Hematopoietic multipotent progenitor cell treated with erythropoietin and hydrocortisone succinate and interleukin-3 and kit ligand, for 6 days (in vitro differentiated cells): ENCODE data around the gene CCL5.
"Not testable (repeated sequence)": the region's sequence is repeated elsewhere in the genome, so short reads cannot be mapped to it uniquely, and the experiment has no call there.

ENCODE experiments used
- DNase-seq: peaks from one replicate; pipeline ENCODE4 v3.0.0-alpha.2; 2015

Gene CCL5

DNA sequence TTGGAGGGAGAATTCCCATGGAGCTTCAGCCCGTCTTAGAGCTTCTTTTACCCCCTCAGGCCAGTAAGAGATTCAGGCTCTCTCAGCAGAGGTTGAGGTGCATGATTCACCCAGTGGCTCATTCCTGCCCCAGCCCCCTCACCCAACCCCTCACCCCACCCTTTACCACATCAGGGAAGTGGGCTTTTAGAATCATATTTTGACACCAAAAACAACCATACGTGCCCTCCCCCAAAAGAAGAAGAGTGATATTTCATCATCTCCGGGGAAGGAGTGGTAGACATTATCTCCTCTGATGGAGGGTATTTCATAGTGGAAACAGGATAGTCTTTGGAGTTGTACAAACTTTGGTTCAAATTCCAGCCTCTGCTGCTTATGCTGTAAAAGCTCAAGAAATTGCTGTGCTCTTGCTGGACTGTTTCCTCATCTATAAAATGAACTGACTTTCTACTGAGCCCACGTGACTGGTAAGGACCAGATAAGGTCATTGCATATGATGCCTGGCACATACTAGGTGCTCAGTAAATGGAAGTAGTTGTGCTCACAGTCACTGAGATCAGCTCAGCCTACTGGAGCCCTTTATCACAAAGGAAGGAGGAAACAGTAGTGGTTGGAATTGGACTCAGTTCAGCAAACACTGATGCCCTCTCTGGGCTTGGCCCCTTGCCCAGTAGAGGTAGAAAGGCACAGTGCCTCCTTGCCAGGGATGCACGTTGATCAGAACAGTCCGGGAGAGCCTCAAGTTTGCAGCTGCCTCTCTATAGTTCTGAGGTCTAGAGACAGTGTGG, 18.3 kb upstream of the CCL5 start:
- DNase-seq, result peak; percentile 86

DNA sequence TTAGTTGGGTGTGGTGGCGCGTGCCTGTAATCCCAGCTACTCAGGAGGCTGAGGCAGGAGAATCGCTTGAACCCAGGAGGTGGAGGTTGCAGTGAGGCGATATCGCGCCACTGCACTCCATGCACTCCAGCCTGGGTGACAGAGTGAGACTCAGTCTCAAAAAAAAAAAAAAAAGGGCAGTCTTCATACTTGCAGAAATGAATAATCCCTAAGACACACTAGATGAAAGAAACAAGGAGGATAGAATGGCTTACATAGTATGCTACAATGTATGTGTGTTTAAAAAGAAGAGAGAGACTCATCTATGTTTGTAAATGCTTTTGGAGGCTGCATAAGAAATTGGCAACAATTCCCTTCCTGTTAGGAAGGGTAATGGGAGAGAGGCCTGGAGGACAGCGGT, 17.6 kb upstream of the CCL5 start:
- DNase-seq, result not testable (repeated sequence)

DNA sequence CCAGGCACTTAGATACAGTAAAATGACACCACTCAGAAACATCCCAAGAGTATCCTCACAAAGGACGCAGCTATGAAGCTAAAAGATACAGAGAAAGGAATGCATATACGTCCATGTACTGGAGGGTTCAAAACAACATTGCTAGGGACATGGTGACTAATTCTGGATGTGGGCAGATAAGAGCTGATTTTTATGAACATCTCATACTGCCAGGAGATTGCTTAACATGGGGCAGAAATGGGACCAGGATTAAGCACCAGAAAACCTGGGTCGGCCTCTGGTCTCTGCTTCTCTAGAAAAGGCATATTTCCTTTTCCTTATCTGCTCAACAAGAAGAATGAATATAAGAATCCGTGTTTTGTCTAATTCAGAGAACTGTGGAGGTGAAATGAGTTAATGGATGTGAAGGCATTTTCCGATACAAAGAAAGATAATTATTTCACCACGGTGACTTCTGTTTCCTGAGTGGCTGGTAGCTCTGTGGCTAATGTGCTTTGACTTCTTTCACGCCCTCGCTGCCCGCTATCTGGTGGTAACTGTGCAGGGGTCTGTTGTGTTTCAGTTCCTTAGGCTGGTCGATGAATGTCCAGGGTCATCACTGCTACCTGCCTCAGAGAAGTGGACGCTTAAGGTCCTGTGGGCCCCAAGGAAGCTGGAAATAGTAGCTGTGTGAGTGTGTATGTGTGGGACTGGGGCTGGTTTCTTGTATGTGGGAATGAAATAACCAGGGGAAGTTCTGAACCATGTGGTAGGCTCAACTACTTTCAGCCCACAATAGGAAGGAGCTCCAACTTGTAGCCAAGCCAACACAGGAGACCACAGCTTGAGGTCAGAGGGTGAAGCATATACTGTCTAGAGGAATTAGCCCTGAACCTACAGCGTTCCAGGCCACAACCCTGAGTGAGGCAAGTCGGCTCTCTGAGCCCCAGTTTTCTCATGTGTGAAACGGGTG, 15.8 kb upstream of the CCL5 start:
- peak; percentile 79 for DNase-seq

DNA sequence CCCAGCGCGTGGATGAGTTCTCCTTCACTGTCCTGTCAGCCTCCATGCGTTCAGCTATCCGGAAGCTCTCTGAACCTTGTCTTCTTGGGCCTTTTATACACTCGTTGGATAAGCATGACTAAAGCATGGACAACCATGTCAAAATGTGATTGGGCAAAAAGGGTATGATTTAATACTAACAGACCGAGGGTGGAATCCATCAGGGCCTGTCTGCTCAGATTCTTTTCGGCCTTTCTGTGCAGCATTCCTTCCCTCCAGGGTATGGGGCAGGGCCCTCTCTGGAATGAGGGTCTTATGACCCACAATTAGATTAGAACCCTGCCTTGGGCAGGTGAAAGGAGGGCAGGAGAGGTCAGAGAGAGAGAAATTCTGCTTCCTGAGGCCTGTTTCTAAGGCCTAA, 14.0 kb upstream of the CCL5 start:
- no peak for DNase-seq

DNA sequence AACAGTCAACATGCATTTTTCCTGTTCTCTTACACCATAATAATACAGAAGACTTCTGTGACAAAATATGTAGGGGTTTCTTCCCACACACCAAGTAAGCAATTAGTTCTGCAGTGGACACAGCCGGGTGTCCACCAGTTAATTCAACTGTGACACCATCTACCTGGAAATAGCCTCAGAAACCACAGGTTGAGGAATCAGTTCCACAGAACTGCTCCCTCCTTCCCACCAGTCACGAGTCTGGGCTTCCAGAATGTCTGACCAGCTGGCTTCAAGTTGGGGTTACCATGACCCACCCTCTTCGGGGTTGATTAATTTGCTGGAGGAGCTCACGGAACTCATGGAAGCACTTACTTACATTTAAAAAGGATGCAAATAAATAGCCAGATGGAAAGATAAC, 13.6 kb upstream of the CCL5 start:
- DNase-seq, result no peak

DNA sequence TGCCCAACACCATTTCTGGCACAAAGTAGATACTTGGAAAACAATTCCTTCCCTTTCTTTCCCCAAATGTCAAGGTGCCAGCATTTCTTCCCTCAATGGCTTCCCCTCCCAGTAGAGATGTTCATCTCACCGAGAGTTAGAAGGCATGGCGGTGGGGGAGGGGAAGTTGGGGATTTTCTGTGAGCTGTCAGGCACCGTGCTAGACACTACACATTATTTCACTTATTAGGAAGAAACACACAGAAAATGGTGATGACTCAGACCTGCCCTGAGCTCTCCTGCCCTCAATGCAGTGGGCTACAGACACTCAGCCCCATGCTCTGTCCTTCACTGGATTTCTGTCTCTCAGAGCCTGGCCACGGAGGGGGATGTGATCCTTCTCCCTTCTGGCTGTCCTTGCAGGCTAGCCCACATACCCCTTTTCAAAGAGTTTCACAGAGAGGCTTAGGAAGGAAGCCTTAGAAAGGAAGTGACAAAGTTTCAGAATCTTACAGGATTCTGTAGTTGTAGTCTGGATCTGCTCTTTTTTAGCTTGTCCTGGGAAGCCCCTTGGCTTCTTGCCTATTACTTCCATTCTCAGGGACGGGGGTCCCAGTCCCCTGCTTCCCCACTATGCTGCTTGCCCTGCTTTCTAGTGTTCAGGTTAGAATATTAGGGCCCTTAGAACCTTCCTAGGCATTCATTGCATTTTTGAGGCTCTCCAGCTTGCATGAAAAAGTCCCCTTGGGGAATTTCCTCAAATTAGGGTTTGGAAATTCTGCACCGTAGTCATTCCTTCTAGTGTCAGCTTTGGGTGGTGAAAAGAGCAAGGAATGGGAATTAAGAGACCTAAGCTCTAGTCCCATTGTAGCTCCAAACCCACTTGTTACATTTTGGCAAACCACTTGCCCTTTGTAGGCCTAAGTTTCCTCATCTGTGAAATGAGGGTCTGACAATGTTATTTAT, 12.2 kb upstream of the CCL5 start:
- no peak for DNase-seq

DNA sequence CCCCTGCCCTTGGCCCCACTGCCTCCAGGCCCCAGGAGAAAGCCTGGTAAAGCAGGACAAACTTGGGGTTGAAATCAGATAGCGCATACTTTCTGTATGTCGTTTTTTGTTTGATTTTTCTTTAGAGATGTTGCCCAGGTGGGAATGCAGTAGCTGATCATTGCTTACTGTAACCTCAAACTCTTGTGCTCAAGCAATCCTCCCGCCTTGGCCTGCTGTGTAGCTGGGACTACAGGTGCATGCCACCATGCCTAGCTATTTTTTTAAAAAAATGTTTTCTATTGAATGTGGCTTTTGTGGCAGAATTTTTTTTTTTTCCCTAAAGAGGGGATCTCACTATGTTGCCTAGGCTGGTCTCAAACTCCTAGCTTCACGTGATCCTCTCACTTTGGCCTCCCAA, 11.1 kb upstream of the CCL5 start:
- no peak for DNase-seq

DNA sequence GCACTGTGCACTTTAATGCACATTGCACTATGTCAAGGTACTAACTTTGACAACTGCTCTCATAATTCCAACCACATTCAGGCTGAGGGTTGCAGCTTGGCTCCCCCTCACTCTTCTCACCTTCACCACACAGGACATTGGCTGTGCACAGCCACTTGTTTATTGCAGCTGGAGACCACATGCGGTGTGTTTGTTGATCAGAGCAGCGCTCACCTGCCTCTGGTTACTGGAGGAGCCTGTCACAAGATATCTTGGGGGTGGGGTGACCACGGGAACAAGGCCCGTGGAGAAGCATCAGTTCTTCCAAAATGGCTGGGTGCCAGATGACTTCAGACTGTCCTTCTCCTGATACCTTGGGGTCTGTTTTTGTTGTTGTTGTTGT, 10.6 kb upstream of the CCL5 start:
- no peak for DNase-seq

DNA sequence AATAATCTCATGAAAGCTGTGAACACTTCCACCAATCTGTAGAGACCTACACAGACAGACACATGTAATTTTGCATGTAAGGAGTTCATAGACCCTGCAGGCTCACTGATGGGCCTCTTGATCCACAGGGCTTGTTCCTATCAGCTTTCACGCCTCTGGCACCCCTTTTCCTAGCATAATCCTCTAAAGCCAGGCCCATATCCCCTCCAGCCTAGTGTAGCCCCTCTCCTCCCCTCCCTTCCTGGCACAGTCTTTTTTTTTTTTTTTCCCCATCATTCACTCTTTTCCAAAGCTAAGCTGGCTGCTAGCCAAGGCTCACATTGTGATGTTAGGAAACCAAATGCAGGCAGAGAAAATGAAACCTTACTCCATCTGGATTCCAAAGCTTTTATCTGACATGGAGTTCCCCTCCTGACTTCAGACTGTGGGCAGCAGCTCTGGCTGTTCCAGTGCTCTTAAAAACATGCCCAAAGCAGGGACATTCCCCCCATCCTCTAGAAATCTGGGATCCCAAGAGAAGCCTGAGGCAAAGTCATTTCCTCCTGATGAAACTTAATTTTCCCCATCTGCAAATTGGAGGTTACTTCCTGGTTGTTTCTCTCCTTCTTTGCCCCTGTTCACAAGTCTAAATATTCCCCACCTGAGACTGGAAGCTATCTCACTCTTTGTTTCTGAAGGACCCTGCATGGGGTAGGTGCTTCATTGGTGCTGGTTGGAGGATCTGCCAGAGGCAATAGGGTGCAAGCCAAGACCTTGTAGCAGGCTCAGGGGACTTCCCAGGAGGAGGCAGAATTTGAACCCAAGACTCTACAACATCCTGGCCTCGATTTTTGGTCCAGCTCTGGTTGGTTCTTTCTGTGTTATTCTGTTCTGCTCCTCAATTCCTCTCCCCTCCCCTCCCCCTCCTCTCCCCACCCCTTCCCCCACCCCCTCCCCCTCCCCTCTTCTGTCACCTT, 9.9 kb upstream of the CCL5 start:
- no peak for DNase-seq

DNA sequence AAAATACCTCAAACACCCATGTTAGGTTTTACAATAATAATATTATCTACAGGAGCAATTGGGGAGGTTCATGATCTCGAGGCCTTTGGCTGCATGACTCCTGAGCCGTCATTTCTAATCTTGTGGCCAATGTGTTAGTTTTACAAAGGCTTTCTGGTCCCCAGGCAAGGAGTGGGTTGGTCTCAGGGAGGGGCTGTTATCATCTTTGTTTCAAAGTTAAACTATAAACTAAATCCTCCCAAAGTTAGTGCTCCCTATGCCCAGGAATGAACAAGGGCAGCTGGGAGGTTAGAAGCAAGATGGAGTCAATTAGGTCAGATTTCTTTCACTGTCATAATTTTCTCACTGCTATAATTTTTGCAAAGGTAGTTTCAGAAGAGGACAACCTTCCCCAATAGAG, 9.1 kb upstream of the CCL5 start:
- DNase-seq, result no peak

DNA sequence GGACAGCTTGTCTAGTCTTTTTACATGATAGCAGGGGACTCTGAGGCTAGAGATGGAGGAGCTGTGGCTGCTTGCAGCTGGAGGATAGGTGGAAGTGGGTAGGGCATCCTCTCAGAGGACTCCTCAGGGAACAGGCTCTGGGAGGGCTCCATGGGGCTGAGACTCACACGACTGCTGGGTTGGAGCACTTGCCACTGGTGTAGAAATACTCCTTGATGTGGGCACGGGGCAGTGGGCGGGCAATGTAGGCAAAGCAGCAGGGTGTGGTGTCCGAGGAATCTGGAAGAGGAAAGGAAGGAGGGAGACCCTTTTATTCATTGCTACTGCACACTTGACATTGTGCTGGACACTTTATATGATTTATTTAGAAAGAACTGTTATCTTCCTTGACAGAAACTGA, 1.8 kb downstream of the CCL5 start:
- DNase-seq, result no peak

DNA sequence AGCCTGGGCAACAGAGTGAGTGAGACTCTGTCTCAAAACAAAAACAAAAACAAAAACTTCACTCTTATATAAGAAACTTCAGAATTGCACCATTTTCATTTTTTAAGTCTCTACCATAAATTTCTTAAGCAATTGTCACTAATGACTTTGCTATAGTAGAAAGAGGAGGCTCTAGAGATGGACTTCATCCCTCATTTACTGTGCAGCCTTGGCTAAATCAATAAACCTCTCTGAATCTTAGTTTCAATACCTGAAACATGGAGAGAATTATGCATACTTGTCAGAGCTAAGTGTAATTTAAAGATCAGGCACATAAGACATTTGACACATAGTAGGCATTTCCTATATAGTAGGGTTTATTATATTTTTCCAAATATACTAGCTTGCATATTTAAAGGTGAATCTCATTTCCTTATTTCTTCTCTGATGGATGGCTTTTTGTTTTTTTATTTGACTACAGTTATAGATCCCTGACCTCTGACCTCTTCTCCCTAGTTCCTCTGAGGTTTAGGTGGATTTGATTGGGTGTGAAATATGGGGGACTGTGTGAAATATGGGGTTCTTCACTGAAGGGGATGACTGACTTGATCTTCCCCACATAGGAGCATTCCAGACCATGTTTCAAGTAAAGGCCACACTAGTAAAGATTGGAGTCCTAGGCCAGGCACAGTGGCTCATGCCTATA, 2.7 kb downstream of the CCL5 start:
- DNase-seq, result no peak

DNA sequence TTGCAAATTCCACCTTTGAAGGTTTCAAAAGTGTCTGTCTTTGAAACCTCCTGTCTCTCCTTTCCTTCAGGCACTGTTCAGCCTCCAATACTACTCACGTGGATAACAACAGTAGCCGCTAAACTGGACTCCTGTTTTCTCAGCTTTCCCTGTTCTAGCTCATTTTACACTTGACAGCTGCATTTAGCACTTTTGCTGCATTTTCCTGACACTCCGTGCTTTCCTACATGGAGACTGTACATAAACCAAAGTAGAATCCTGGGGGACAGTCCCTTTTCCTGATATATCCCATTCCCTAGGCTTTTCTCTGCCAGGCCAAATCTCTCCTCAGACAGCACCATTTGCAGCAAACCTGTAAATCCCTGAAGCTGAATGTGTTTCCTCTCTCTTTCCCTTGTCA, 3.6 kb downstream of the CCL5 start:
- no peak for DNase-seq

DNA sequence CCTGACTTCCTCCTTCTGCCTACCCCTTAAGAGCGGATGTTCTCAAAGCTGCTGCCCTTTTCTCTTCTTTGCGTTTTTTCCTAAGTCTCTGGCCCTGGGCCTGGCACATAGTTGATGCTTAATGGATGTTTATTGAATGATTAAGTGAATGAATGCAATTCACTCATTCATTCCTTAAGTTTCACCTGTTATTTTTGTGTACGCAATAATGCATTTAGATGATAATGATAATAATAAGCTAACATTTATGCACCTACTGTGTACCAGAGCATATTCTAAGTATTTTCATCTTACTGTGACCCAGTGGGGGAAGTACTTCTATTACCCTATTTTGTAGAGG, 4.4 kb downstream of the CCL5 start:
- DNase-seq, result no peak

DNA sequence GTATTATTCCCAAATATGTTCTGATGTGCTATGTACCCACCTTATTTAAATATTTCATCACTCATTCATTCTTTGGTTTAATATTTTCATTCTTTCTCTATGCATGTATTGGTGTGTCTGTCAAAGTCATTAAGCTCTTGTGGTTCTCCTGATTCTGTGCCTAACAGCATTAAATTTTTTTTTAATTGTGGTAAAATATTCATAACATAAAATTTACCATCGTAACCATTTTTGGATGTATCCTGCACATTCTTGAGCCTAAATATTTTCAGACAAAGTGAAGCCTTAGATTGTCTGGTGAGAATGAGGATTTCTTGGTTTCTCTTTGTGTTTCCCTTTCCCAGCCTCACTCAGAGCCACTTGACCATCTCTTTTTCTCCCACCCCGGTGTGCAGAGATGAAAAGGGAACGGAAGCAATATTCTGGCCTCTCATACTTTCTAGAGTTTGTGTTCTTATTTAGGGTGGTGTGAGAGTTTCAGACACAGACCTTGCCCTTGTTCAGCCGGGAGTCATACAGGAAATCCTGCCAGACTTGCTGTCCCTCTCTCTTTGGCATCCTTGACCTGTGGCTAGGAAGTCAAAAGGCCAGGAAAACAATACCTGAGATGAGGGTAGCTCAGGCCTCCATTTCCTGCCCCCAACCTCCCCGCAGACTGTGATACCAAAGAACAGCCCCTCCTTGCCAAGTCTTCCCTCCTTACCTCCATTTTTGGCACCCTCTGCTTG, 4.9 kb downstream of the CCL5 start:
- no peak for DNase-seq

DNA sequence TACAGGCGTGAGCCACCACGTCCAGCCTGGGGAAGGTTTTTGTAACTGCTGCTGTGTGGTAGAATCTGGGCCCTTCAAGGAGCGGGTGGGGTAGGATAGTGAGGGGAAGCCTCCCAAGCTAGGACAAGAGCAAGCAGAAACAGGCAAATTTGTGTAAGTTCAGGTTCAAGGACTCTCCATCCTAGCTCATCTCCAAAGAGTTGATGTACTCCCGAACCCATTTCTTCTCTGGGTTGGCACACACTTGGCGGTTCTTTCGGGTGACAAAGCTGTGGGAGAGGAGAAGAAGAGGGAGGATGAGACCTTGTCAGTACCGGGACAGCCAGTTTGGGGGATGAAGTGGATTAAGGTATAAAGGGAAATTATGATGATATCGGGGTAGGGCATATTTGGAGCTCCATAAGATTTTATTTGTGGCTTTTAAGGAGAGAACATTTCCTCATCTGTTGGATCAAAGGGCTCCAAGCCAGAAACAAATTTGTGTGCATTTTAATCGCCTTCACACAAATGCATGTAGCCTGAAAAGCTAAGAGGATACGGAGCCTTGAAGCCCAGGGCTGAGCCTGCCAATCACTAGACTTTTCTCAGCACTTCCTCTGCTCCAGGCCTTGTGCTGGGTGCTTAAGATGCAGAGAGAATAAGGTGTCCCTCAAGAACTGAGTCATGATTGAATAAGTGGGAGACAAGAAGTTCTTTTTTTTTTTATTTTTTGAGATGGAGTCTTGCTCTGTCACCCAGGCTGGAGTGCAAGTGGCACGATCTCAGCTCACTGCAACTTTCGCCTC, 7.8 kb downstream of the CCL5 start:
- no peak for DNase-seq

DNA sequence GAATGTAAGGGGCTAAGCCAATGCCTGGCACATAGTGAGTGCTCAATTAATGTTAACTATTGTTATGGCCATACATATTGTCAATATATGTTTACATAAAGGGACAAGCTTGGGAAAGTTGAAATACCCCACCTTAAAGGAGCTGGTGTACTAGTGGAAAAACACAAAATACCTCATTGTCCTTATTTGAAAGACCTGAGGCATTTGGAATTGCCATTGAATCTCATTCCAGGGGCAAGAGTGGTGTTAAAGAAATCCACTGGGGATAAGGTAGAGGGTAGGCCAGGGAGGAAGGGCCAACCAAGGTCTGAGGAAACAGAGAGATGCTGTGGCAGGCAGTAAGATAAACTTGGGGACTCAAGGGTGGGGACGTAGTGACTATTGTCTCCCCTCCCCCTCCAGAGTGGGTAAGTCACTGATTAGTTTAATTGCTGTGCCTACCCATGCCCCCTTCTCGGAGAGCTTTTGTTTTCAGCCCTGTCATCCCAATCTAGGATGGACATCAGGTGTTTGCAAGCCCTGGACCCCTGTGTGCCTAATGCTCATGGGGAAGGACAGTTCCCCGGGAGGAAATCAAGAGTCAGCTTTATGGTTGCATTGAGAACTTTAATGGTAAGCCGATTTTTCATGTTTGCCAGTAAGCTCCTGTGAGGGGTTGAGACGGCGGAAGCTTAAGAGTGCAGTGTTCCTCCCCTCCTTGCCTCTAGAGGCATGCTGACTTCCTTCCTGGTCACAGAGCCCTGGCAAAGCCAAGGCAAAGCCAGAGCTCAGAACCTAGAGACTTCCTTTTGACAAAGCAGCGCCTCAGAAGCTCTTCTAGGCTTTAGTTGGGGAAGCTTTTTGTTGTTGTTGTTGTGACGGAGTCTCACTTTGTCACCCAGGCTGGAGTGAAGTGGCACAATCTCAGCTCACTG, 9.0 kb downstream of the CCL5 start:
- peak; percentile 72 for DNase-seq

DNA sequence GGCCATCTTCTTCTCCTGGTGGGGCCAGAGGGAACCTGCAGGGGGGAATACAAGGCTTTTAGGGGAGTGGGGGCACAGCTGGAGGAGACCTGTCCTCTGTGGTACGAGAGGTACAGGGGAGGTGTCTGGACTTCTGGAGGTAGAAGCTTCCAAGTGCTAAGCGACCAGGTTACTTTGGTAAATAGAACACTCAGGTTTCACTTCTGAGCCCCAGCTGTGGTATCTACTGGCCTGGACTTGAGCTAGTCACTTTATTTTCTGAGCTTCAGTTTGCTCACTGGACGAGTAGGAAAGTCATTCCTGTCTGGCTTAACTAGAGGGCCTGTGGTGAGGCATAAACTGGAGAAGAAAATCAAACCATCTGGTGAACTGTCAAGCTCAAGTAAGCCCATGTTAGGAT, 11.4 kb downstream of the CCL5 start, which contains the start of gene HEATR9:
HEATR9 (minus strand) TSS at position 155 of the 400 bp plus-strand sequence; CDS start at position 6, 149 bp downstream.
- no peak for DNase-seq

DNA sequence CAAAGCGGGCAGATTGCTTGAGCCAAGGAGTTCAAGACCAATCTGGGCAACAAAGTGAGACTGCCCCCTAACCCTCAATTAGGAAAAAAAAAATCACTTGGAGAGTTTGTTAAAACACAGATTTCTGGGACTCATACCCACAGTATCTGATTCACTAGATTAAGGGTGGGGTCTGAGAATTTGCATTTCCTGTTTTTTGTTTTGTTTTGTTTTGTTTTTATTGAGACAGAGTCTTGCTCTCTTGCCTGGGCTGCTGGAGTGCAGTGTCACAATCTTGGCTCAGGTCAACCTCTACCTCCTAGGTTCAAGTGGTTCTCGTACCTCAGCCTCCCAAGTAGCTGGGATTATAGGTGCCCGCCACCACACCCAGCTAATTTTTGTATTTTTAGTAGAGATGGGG, 12.6 kb downstream of the CCL5 start:
- DNase-seq, result no peak
